DND-41 (cell line): ENCODE measurements around the gene CYTIP.

Source experiments
- EZH2 ChIP-seq: IDR thresholded peaks from 3 replicates; pipeline ENCODE4 v1.6.1; 2012; ENCODE audit warnings: borderline replicate concordance, low read depth, mild to moderate bottlenecking, moderate library complexity, low read length, inconsistent platforms; ENCODE audit not compliant: severe bottlenecking
- TF ChIP-seq, protein P1 (sequence below): IDR thresholded peaks from 2 replicates; pipeline ENCODE4 v1.5.1; 2012; ENCODE audit warnings: borderline replicate concordance, low read length, moderate library complexity, mild to moderate bottlenecking; ENCODE audit not compliant: poor library complexity, severe bottlenecking; ENCODE audit errors: extremely low read depth

DNA sequence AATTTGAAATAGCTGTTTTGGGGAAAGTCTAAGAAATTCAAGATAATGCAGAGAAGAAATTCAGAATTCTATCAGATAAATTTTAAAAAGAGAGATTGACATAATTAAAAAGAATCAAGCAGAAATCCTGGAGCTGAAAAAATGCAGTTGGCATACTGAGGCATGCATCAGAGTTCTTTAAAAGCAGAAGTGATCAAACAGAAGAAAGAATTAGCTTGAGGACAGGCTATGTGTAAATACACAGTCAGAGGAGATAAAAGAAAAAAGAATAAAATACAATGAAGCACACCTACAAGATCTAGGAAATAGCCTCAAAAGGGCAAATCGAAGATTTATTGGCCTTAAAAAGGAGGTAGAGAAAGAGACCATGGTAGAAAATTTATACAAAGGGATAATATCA is 57.1 kb downstream of the CYTIP start:
- TF ChIP-seq, protein P1, sequence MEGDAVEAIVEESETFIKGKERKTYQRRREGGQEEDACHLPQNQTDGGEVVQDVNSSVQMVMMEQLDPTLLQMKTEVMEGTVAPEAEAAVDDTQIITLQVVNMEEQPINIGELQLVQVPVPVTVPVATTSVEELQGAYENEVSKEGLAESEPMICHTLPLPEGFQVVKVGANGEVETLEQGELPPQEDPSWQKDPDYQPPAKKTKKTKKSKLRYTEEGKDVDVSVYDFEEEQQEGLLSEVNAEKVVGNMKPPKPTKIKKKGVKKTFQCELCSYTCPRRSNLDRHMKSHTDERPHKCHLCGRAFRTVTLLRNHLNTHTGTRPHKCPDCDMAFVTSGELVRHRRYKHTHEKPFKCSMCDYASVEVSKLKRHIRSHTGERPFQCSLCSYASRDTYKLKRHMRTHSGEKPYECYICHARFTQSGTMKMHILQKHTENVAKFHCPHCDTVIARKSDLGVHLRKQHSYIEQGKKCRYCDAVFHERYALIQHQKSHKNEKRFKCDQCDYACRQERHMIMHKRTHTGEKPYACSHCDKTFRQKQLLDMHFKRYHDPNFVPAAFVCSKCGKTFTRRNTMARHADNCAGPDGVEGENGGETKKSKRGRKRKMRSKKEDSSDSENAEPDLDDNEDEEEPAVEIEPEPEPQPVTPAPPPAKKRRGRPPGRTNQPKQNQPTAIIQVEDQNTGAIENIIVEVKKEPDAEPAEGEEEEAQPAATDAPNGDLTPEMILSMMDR: no peak
- TF ChIP-seq EZH2: no peak
